ENCODE results near the gene RASSF4.

DNA sequence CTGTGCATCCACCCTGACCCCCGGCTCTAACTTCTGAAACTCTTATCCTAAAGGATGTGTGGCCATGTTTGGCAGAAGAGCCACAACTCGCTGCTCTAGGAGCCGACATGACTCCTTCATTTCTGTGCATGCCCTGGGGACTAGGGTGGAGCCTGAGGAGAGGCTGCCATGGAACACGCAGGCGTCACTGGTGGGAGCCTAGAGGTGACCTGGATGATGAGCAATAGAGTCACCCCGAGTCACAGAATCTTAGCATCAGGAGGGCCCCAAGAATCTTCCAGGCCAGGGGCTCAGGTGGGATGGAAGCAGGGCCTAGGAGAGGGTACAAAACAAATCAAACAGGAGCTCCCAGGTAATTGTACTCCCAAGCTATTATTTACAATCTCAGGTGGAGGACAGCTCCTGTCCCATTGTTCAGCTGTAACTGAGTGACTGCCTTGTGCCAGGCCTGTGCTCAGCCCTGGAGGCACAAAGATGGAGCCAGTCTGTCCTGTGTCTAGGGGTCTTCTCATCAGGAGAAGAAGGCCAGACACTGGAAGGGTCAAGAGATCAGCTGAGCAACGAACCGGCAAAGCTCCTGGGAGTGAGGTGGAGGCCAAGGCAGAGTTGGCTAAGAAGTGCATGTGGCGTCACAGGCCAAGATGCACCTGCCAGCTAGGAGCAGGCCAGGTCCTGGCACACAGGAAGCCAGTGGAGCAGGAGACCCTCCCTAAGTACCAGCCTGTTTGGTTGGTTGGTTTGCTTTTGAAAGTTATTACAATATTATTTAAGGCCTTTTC is 35.3 kb downstream of the RASSF4 start:
- TF ChIP-seq, protein P1, sequence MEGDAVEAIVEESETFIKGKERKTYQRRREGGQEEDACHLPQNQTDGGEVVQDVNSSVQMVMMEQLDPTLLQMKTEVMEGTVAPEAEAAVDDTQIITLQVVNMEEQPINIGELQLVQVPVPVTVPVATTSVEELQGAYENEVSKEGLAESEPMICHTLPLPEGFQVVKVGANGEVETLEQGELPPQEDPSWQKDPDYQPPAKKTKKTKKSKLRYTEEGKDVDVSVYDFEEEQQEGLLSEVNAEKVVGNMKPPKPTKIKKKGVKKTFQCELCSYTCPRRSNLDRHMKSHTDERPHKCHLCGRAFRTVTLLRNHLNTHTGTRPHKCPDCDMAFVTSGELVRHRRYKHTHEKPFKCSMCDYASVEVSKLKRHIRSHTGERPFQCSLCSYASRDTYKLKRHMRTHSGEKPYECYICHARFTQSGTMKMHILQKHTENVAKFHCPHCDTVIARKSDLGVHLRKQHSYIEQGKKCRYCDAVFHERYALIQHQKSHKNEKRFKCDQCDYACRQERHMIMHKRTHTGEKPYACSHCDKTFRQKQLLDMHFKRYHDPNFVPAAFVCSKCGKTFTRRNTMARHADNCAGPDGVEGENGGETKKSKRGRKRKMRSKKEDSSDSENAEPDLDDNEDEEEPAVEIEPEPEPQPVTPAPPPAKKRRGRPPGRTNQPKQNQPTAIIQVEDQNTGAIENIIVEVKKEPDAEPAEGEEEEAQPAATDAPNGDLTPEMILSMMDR (IDR thresholded peaks at IDR 0.05) = no peak
- TF ChIP-seq POLR2A (IDR thresholded peaks at IDR 0.05) = no peak

All from esophagus squamous epithelium (tissue), 4 donors.